Liver (tissue), 9 donors: Measurements from ENCODE around the gene CD164L2. TPM values are rescaled to one million over a fixed set of nuclear protein-coding genes. Genes with fewer than 3 reads are reported as not detected.

ENCODE experiments used
- DNase-seq: peaks from one replicate; pipeline ENCODE4 v3.0.0-alpha.2; 2017; ENCODE audit warnings: low spot score
- H3K27ac ChIP-seq, 2 donors: one replicate each; pipeline ENCODE4 v1.7.0; 2013; ENCODE audit warnings: inconsistent platforms in 2 of 2, low read length in 2 of 2, control low read depth in 1 of 2, low read depth in 1 of 2, mild to moderate bottlenecking in 1 of 2
- H3K27me3 ChIP-seq, 4 donors: one replicate each; pipeline versions ENCODE4 v1.6.1 to v1.7.0; 2013; ENCODE audit warnings: low read length in 3 of 4, inconsistent platforms in 1 of 4, mild to moderate bottlenecking in 1 of 4, moderate library complexity in 1 of 4; ENCODE audit not compliant: control insufficient read depth in 4 of 4, insufficient read depth in 4 of 4
- H3K36me3 ChIP-seq, 4 donors: one replicate each; pipeline versions ENCODE4 v1.6.1 to v1.7.0; 2013; ENCODE audit warnings: low read length in 3 of 4, mild to moderate bottlenecking in 3 of 4, low read depth in 1 of 4, moderate library complexity in 1 of 4; ENCODE audit not compliant: control insufficient read depth in 4 of 4, insufficient read depth in 3 of 4
- H3K4me1 ChIP-seq, 4 donors: one replicate each; pipeline versions ENCODE4 v1.6.1 to v1.7.0; 2013; ENCODE audit warnings: low read length in 3 of 4, mild to moderate bottlenecking in 3 of 4, moderate library complexity in 1 of 4; ENCODE audit not compliant: control insufficient read depth in 4 of 4, insufficient read depth in 4 of 4
- H3K4me3 ChIP-seq, 3 donors: one replicate each; pipeline versions ENCODE4 v1.6.1 to v1.7.0; 2013; ENCODE audit warnings: low read length in 3 of 3, control low read depth in 1 of 3, low read depth in 1 of 3, mild to moderate bottlenecking in 1 of 3
- H3K9ac ChIP-seq, 2 donors: one replicate each; pipeline ENCODE4 v1.7.0; 2013; ENCODE audit warnings: low read length in 2 of 2, mild to moderate bottlenecking in 2 of 2, moderate library complexity in 2 of 2, control low read depth in 1 of 2, low read depth in 1 of 2
- H3K9me3 ChIP-seq, 4 donors: one replicate each; pipeline versions ENCODE4 v1.6.1 to v1.7.0; 2013; ENCODE audit warnings: low read length in 3 of 4; ENCODE audit not compliant: control insufficient read depth in 4 of 4
- EGR1 ChIP-seq, 2 donors: IDR thresholded peaks; 2 replicates each; pipeline ENCODE4 v1.6.1; 2016 to 2018; ENCODE audit warnings: antibody characterized with exemption in 2 of 2, low read depth in 2 of 2
- FOXA2 ChIP-seq: IDR thresholded peaks from 2 replicates; pipeline ENCODE4 v1.6.1; 2016; ENCODE audit warnings: antibody characterized with exemption
- HNF4A ChIP-seq, 2 donors: conservative IDR thresholded peaks; 2 replicates each; pipeline ENCODE4 v1.6.1; 2016; ENCODE audit warnings: antibody characterized with exemption in 2 of 2, mild to moderate bottlenecking in 2 of 2
- JUND ChIP-seq, 2 donors: IDR thresholded peaks; 2 replicates each; pipeline ENCODE4 v1.6.1; 2016; ENCODE audit warnings: antibody characterized with exemption in 2 of 2
- NR2F2 ChIP-seq: IDR thresholded peaks from 2 replicates; pipeline ENCODE4 v1.6.1; 2016; ENCODE audit warnings: antibody characterized with exemption
- RAD21 ChIP-seq, 2 donors: IDR thresholded peaks; 2 replicates each; pipeline ENCODE4 v1.6.1; 2016; ENCODE audit warnings: antibody characterized with exemption in 2 of 2, mild to moderate bottlenecking in 2 of 2
- RXRA ChIP-seq, 2 donors: IDR thresholded peaks; 2 replicates each; pipeline ENCODE4 v1.6.1; 2017 to 2018; ENCODE audit warnings: antibody characterized with exemption in 2 of 2, mild to moderate bottlenecking in 1 of 2
- WGBS: extraction: QIAGEN DNeasy Blood & Tissue Kit; methylation state at CpG from one replicate; pipeline ENCODE4 v1.1.7; 2013; 5-methylcytosine and 5-hydroxymethylcytosine counted together
- polyA plus RNA-seq, 2 donors: library from polyadenylated mRNA; stranded (reverse) in 1 of 2; unstranded in 1 of 2; fragments of 200-250 nt in 1 of 2; fragments of >200 nt in 1 of 2; fragmentation: Nextera tagmentation in 1 of 2; extraction: Ambion mirVana in 1 of 2; gene quantifications; one replicate each; pipeline versions ENCODE4 v1.2.1 to v1.2.3, GENCODE V29; 2013 to 2015
- total RNA-seq, 2 donors: library from RNA; depleted of rRNA; stranded (reverse); fragments of >200 nt; gene quantifications; one replicate each; pipeline ENCODE4 v1.2.3, GENCODE V29; 2014
- TF ChIP-seq, protein P1 (sequence below): IDR thresholded peaks from 2 replicates; pipeline ENCODE4 v1.6.1; 2016; ENCODE audit warnings: antibody characterized with exemption, mild to moderate bottlenecking
- TF ChIP-seq, protein P2 (sequence below): IDR thresholded peaks from 2 replicates; pipeline ENCODE4 v1.6.1; 2016; ENCODE audit warnings: antibody characterized with exemption
- TF ChIP-seq, protein P3 (sequence below): fragments of 150-350 bp; IDR thresholded peaks from 2 replicates; pipeline ENCODE4 v1.5.1; 2017; ENCODE audit warnings: improper control_type of control experiment, low read depth, low read length; ENCODE audit not compliant: missing input control
- donor health status: healthy.
- donor health status: healthy.
- donor health status: healthy.
- donor health status: healthy.
- donor health status: healthy.

CD164L2 gene
- total and polyA plus RNA-seq, 4 donors, result not detected

DNA sequence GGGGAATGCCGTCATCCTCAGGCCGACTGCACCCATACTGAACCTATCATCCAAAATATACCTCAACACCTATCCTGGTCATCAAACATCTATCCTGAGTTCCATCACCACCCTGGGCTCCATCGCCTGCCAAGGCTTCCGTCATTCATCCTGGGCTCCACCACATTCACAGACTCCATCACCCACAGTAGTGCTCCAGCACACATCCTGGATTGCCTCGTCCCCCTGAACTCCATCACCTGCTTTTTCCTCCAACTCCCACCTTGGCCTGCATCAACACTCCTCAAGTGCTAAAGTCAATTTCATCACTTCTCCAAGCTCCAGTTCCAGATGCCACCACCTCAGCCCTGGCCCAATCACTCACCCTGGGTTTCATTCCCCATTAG is 24.2 kb downstream of the CD164L2 start:
- no peaks in the 10 kb centered on the region for H3K27me3 ChIP-seq
- no peak overlapping the region for H3K9ac ChIP-seq
- H3K4me1 ChIP-seq, result peaks cover 0 to 12% (median 5%) of the 10 kb centered on the region in 4 donors
- H3K36me3 ChIP-seq, result no peaks in the 10 kb centered on the region
- 97% methylated on average over 5 of the region's 5 CpGs for WGBS
- no peak for TF ChIP-seq EGR1 (IDR thresholded peaks at IDR 0.05; ENCODE audit: low read depth in 2 of 2)
- TF ChIP-seq RXRA (IDR thresholded peaks at IDR 0.05), result no peak
- no peaks in the 10 kb centered on the region for H3K9me3 ChIP-seq
- H3K4me3 ChIP-seq, result no peak overlapping the region
- no peak overlapping the region for H3K27ac ChIP-seq
- DNase-seq, result no peak

DNA sequence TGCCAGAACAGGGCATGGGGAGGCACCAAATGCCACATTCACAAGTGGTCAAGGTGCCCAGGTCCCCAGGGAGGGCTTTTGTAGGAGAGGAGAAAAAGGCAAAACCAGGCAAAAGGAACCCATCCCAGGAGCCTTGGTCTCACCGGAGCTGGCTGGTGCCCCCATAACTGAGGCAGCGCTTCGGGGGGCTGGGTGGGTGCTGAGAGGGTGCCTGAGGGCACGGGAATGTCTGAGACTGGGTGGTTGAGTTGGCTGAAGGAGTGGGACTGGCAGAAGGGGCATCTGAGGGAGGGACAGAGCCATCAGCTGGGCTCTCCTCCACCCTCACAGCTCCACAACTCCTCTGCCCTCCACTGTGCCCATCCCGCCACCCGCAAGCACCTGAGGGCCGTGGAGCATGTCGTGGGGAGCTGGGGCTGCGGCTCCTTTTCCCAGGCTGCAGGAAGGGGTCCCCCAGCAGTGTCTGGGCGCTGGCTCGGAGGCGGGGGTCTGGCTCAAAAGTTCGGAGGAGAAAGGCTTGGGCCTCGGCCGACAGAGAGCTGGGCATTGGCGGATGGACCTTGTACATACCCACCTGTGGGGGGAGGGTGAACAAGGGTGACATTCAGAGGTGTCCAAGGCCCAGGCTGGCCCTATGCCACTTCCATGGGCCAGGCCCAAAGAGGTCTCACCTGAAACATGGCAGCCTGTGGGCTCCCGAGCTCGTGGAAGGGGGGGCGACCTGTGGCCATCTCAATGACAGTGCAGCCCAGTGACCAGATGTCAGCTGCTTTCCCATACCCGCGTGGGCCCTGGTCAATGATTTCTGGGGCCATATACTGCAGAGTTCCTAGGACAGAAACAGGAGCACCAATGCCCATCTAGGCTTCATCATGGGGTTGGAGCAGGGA is 24.9 kb downstream of the CD164L2 start:
- no peak overlapping the region for H3K9ac ChIP-seq
- no peak overlapping the region for H3K4me3 ChIP-seq
- no peaks in the 10 kb centered on the region for H3K36me3 ChIP-seq
- no peak for TF ChIP-seq HNF4A (conservative IDR thresholded peaks at IDR 0.05)
- TF ChIP-seq, protein P1, sequence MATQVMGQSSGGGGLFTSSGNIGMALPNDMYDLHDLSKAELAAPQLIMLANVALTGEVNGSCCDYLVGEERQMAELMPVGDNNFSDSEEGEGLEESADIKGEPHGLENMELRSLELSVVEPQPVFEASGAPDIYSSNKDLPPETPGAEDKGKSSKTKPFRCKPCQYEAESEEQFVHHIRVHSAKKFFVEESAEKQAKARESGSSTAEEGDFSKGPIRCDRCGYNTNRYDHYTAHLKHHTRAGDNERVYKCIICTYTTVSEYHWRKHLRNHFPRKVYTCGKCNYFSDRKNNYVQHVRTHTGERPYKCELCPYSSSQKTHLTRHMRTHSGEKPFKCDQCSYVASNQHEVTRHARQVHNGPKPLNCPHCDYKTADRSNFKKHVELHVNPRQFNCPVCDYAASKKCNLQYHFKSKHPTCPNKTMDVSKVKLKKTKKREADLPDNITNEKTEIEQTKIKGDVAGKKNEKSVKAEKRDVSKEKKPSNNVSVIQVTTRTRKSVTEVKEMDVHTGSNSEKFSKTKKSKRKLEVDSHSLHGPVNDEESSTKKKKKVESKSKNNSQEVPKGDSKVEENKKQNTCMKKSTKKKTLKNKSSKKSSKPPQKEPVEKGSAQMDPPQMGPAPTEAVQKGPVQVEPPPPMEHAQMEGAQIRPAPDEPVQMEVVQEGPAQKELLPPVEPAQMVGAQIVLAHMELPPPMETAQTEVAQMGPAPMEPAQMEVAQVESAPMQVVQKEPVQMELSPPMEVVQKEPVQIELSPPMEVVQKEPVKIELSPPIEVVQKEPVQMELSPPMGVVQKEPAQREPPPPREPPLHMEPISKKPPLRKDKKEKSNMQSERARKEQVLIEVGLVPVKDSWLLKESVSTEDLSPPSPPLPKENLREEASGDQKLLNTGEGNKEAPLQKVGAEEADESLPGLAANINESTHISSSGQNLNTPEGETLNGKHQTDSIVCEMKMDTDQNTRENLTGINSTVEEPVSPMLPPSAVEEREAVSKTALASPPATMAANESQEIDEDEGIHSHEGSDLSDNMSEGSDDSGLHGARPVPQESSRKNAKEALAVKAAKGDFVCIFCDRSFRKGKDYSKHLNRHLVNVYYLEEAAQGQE, result no peak
- no peak for TF ChIP-seq RAD21 (IDR thresholded peaks at IDR 0.05)
- no peak for TF ChIP-seq JUND (IDR thresholded peaks at IDR 0.05)
- TF ChIP-seq, protein P2, sequence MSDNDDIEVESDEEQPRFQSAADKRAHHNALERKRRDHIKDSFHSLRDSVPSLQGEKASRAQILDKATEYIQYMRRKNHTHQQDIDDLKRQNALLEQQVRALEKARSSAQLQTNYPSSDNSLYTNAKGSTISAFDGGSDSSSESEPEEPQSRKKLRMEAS, result no peak
- TF ChIP-seq FOXA2, result no peak
- TF ChIP-seq RXRA (IDR thresholded peaks at IDR 0.05), result no peak
- H3K9me3 ChIP-seq, result no peaks in the 10 kb centered on the region
- H3K4me1 ChIP-seq, result peaks cover 0 to 12% (median 5%) of the 10 kb centered on the region in 4 donors
- H3K27ac ChIP-seq, result no peak overlapping the region
- 87% methylated on average over 21 of the region's 21 CpGs for WGBS
- no peak for DNase-seq
- H3K27me3 ChIP-seq, result no peaks in the 10 kb centered on the region

DNA sequence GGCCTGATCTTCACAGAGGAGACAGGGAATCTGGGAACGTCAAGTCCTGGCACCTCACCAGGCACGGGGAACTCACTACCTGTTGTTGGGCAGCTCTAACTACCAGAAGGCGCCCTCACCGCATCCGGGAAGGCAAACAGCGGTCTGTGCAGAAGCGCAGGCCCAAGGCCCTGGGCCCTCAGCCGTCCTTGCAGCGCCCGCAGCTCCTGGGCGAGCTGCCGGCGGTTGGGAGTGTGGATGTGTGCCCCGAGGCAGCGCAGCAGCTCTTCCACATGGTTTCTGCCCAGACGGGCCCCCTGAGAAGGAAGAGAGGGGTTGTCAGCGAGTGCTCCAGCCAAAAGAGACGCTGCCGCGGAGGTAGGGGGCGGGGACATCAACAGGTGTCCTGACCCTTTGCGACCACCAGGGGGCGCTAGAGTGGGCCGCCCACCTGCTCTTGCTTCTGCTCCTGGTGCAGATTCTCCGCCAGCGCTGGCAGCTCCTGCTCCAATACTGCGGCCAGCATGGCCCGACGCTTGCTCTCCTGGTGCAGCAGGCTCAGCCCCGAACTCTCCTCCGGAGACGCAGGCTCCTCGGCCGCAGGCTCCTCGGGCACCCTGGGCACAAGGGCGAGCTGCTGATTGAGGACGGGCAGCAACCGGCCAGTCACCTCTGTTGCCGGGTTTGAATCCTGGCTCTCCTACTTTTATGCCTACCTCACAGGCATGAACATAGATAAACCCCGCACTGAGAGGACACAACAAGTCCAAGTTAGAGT is 25.7 kb downstream of the CD164L2 start:
- peaks cover 0 to 12% (median 5%) of the 10 kb centered on the region in 4 donors for H3K4me1 ChIP-seq
- no peak overlapping the region for H3K9ac ChIP-seq
- H3K9me3 ChIP-seq, result no peaks in the 10 kb centered on the region
- DNase-seq, result peak; percentile 83
- H3K36me3 ChIP-seq, result no peaks in the 10 kb centered on the region
- peak; percentile 72 to 84 for TF ChIP-seq RAD21 (IDR thresholded peaks at IDR 0.05)
- no peak for TF ChIP-seq NR2F2
- TF ChIP-seq, protein P3, sequence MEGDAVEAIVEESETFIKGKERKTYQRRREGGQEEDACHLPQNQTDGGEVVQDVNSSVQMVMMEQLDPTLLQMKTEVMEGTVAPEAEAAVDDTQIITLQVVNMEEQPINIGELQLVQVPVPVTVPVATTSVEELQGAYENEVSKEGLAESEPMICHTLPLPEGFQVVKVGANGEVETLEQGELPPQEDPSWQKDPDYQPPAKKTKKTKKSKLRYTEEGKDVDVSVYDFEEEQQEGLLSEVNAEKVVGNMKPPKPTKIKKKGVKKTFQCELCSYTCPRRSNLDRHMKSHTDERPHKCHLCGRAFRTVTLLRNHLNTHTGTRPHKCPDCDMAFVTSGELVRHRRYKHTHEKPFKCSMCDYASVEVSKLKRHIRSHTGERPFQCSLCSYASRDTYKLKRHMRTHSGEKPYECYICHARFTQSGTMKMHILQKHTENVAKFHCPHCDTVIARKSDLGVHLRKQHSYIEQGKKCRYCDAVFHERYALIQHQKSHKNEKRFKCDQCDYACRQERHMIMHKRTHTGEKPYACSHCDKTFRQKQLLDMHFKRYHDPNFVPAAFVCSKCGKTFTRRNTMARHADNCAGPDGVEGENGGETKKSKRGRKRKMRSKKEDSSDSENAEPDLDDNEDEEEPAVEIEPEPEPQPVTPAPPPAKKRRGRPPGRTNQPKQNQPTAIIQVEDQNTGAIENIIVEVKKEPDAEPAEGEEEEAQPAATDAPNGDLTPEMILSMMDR, result peak; percentile 95
- H3K4me3 ChIP-seq, result peak overlapping the region; percentile 2 to 16 (median 6)
- 29% methylated on average over 40 of the region's 40 CpGs for WGBS
- H3K27ac ChIP-seq, result no peak overlapping the region
- no peaks in the 10 kb centered on the region for H3K27me3 ChIP-seq
